Gastrocnemius medialis (tissue), 4 donors: ENCODE results near the gene TTC39C.

Experiments used
- CTCF ChIP-seq, 5 experiments: fragments of 450-650 bp in 3 of 5; fragments of 200-600 bp in 2 of 5; sonication (generic) in 2 of 5; IDR thresholded peaks in 4 of 5; conservative IDR thresholded peaks in 1 of 5; 1 replicate in 4 of 5; 2 replicates in 1 of 5; pipeline ENCODE4 v1.5.1; 2016 to 2019; ENCODE audit warnings: antibody characterized with exemption in 5 of 5, mild to moderate bottlenecking in 3 of 5, moderate library complexity in 3 of 5
- POLR2A ChIP-seq, 2 donors: fragments of 450-650 bp; IDR thresholded peaks; one replicate each; pipeline ENCODE4 v1.6.1; 2017; ENCODE audit warnings: antibody characterized with exemption in 2 of 2, mild to moderate bottlenecking in 2 of 2, moderate library complexity in 2 of 2

- TF ChIP-seq CTCF (IDR thresholded peaks at IDR 0.05 in 4 of 5, conservative IDR thresholded peaks at IDR 0.05 in 1 of 5) (no peak), POLR2A (IDR thresholded peaks at IDR 0.05) (no peak)
Observed at GRCh38 chr18:24161304-24161703, 146.8 kb downstream of the TTC39C start.
